WTC11 (cell line): Measurements from ENCODE around the gene RIPOR2. TPM values are rescaled to one million over a fixed set of nuclear protein-coding genes. Genes with fewer than 3 reads are reported as not detected.

Source experiments
- ATAC-seq: fragments of 200-7000 bp; cut with Tn5 transposase; 2 replicates; pipeline ENCODE4 v1.10.0; 2021; ENCODE audit warnings: mild to moderate bottlenecking, moderate library complexity
- CTCF ChIA-PET: fragments of 300-600 bp; sonication (Branson Sonifier 250); formaldehyde crosslinking; loops from one replicate; lab custom pipeline; 2021; ENCODE audit warnings: antibody characterized with exemption; lab: Charles Lee
- POLR2A ChIA-PET: fragments of 350-600 bp; sonication (Branson Sonifier 250); formaldehyde crosslinking; loops from one replicate; lab custom pipeline; 2021; ENCODE audit warnings: antibody characterized with exemption; lab: Charles Lee
- DNase-seq: peaks from one replicate; pipeline ENCODE4 v3.0.0; 2021; ENCODE audit warnings: low spot score
- H3K27ac Mint-ChIP-seq: 2 replicates; pipeline ENCODE4 v1.8.0; 2021; ENCODE audit warnings: mixed read lengths
- H3K27me3 Mint-ChIP-seq: 2 replicates; pipeline ENCODE4 v1.8.0; 2021; ENCODE audit warnings: low read depth, mild to moderate bottlenecking, moderate library complexity, mixed read lengths
- H3K36me3 Mint-ChIP-seq: 2 replicates; pipeline ENCODE4 v1.8.0; 2021; ENCODE audit warnings: mixed read lengths
- H3K4me1 Mint-ChIP-seq: 2 replicates; pipeline ENCODE4 v1.8.0; 2022; ENCODE audit warnings: mixed read lengths
- H3K4me3 Mint-ChIP-seq: 2 replicates; pipeline ENCODE4 v1.8.0; 2021; ENCODE audit warnings: mild to moderate bottlenecking, moderate library complexity, mixed read lengths
- H3K9me3 Mint-ChIP-seq: 2 replicates; pipeline ENCODE4 v1.8.0; 2021; ENCODE audit warnings: mixed read lengths
- ATF2 ChIP-seq: sonication (generic); formaldehyde crosslinking; IDR thresholded peaks from 2 replicates; pipeline ENCODE4 v1.8.1; 2022; ENCODE audit warnings: low read depth, missing genetic modification reagents, borderline replicate concordance
- EMX1 ChIP-seq: fragments of 250-450 bp; sonication (Bioruptor Pico); IDR thresholded peaks from 2 replicates; pipeline ENCODE4 v1.8.0; 2021; ENCODE audit warnings: mild to moderate bottlenecking
- ETV6 ChIP-seq: sonication (generic); formaldehyde crosslinking; IDR thresholded peaks from 2 replicates; pipeline ENCODE4 v1.8.1; 2022; ENCODE audit warnings: mild to moderate bottlenecking, missing genetic modification reagents
- GTF2I ChIP-seq: fragments of 250-450 bp; sonication (Bioruptor Pico); conservative IDR thresholded peaks from 2 replicates; pipeline ENCODE4 v1.4.0; 2021; ENCODE audit warnings: mild to moderate bottlenecking
- KAT7 ChIP-seq: sonication (generic); formaldehyde crosslinking; IDR thresholded peaks from 2 replicates; pipeline ENCODE4 v1.8.1; 2023; ENCODE audit warnings: missing genetic modification reagents, mild to moderate bottlenecking, borderline replicate concordance
- MLX ChIP-seq: sonication (generic); formaldehyde crosslinking; IDR thresholded peaks from 2 replicates; pipeline ENCODE4 v1.8.1; 2023; ENCODE audit warnings: mild to moderate bottlenecking, missing genetic modification reagents, moderate library complexity
- NR2C2 ChIP-seq: sonication (generic); formaldehyde crosslinking; IDR thresholded peaks from 2 replicates; pipeline ENCODE4 v1.8.0; 2022; ENCODE audit warnings: mild to moderate bottlenecking, missing genetic modification reagents
- RORB ChIP-seq: fragments of 250-450 bp; sonication (Bioruptor Pico); IDR thresholded peaks from 2 replicates; pipeline ENCODE4 v1.9.0; 2021; ENCODE audit warnings: mild to moderate bottlenecking
- SMAD3 ChIP-seq: sonication (generic); formaldehyde crosslinking; IDR thresholded peaks from 2 replicates; pipeline ENCODE4 v1.8.0; 2022; ENCODE audit warnings: missing genetic modification reagents, mild to moderate bottlenecking, borderline replicate concordance
- SOX15 ChIP-seq: fragments of 250-450 bp; sonication (Bioruptor Pico); IDR thresholded peaks from 2 replicates; pipeline ENCODE4 v1.9.0; 2021; ENCODE audit warnings: mild to moderate bottlenecking
- ZNF138 ChIP-seq: sonication (generic); formaldehyde crosslinking; conservative IDR thresholded peaks from 2 replicates; pipeline ENCODE4 v1.8.1; 2022; ENCODE audit warnings: mild to moderate bottlenecking, moderate library complexity, missing genetic modification reagents
- ZNF219 ChIP-seq: sonication (generic); formaldehyde crosslinking; IDR thresholded peaks from 2 replicates; pipeline ENCODE4 v1.8.0; 2023; ENCODE audit warnings: missing genetic modification reagents, mild to moderate bottlenecking, borderline replicate concordance
- ZSCAN18 ChIP-seq: fragments of 250-450 bp; sonication (Bioruptor Pico); IDR thresholded peaks from 2 replicates; pipeline ENCODE4 v2.1.2; 2022; ENCODE audit warnings: mild to moderate bottlenecking, moderate library complexity
- total RNA-seq: library from RNA; stranded (reverse); gene quantifications from 3 replicates; pipeline ENCODE4 v1.2.3, GENCODE V29; 2021
- TF ChIP-seq, protein P1 (sequence below): sonication (generic); formaldehyde crosslinking; IDR thresholded peaks from 2 replicates; pipeline ENCODE4 v1.8.0; 2023; ENCODE audit warnings: mild to moderate bottlenecking, missing genetic modification reagents
- TF ChIP-seq, protein P2 (sequence below): sonication (generic); formaldehyde crosslinking; IDR thresholded peaks from 2 replicates; pipeline ENCODE4 v1.8.0; 2023; ENCODE audit warnings: missing genetic modification reagents, mild to moderate bottlenecking, borderline replicate concordance
- TF ChIP-seq, protein P3 (sequence below): fragments of 250-450 bp; sonication (Bioruptor Pico); IDR thresholded peaks from 2 replicates; pipeline ENCODE4 v1.9.0; 2021; ENCODE audit warnings: mild to moderate bottlenecking, borderline replicate concordance

Gene RIPOR2
- total RNA-seq, 1 experiment from 2014 or later = 13.5 TPM

DNA sequence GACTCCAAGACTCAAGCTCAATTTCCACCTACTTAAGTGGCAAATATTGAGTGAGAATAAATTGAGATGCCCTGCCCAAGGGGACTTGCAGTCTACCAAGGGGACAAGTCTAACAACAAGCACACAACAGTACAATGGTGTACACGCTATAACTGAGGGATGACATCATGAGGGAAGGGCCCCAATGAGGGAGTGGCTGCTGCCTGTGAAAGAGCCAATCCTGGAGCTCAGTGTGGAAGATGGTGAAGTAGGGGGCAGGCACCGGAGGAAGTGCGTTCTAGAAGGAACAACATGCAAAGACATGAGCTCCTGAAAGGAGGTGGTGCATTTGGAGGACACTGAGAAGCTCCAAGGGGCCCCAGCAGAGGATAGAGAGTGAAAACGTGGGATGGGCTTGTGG, 90.2 kb downstream of the RIPOR2 start:
- TF ChIP-seq RORB (CRISPR knock-in tag) = no peak
- TF ChIP-seq GTF2I (CRISPR knock-in tag) = no peak
- TF ChIP-seq ZNF138 (CRISPR knock-in tag) = no peak
- TF ChIP-seq EMX1 = no peak
- TF ChIP-seq, protein P1, sequence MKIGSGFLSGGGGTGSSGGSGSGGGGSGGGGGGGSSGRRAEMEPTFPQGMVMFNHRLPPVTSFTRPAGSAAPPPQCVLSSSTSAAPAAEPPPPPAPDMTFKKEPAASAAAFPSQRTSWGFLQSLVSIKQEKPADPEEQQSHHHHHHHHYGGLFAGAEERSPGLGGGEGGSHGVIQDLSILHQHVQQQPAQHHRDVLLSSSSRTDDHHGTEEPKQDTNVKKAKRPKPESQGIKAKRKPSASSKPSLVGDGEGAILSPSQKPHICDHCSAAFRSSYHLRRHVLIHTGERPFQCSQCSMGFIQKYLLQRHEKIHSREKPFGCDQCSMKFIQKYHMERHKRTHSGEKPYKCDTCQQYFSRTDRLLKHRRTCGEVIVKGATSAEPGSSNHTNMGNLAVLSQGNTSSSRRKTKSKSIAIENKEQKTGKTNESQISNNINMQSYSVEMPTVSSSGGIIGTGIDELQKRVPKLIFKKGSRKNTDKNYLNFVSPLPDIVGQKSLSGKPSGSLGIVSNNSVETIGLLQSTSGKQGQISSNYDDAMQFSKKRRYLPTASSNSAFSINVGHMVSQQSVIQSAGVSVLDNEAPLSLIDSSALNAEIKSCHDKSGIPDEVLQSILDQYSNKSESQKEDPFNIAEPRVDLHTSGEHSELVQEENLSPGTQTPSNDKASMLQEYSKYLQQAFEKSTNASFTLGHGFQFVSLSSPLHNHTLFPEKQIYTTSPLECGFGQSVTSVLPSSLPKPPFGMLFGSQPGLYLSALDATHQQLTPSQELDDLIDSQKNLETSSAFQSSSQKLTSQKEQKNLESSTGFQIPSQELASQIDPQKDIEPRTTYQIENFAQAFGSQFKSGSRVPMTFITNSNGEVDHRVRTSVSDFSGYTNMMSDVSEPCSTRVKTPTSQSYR = no peak
- TF ChIP-seq KAT7 (CRISPR knock-in tag) = no peak
- no peak for TF ChIP-seq MLX (CRISPR knock-in tag)
- no peak for TF ChIP-seq SMAD3
- no peak for TF ChIP-seq SOX15 (CRISPR knock-in tag)
- TF ChIP-seq, protein P2, sequence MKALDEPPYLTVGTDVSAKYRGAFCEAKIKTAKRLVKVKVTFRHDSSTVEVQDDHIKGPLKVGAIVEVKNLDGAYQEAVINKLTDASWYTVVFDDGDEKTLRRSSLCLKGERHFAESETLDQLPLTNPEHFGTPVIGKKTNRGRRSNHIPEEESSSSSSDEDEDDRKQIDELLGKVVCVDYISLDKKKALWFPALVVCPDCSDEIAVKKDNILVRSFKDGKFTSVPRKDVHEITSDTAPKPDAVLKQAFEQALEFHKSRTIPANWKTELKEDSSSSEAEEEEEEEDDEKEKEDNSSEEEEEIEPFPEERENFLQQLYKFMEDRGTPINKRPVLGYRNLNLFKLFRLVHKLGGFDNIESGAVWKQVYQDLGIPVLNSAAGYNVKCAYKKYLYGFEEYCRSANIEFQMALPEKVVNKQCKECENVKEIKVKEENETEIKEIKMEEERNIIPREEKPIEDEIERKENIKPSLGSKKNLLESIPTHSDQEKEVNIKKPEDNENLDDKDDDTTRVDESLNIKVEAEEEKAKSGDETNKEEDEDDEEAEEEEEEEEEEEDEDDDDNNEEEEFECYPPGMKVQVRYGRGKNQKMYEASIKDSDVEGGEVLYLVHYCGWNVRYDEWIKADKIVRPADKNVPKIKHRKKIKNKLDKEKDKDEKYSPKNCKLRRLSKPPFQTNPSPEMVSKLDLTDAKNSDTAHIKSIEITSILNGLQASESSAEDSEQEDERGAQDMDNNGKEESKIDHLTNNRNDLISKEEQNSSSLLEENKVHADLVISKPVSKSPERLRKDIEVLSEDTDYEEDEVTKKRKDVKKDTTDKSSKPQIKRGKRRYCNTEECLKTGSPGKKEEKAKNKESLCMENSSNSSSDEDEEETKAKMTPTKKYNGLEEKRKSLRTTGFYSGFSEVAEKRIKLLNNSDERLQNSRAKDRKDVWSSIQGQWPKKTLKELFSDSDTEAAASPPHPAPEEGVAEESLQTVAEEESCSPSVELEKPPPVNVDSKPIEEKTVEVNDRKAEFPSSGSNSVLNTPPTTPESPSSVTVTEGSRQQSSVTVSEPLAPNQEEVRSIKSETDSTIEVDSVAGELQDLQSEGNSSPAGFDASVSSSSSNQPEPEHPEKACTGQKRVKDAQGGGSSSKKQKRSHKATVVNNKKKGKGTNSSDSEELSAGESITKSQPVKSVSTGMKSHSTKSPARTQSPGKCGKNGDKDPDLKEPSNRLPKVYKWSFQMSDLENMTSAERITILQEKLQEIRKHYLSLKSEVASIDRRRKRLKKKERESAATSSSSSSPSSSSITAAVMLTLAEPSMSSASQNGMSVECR (CRISPR knock-in tag) = no peak
- TF ChIP-seq, protein P3, sequence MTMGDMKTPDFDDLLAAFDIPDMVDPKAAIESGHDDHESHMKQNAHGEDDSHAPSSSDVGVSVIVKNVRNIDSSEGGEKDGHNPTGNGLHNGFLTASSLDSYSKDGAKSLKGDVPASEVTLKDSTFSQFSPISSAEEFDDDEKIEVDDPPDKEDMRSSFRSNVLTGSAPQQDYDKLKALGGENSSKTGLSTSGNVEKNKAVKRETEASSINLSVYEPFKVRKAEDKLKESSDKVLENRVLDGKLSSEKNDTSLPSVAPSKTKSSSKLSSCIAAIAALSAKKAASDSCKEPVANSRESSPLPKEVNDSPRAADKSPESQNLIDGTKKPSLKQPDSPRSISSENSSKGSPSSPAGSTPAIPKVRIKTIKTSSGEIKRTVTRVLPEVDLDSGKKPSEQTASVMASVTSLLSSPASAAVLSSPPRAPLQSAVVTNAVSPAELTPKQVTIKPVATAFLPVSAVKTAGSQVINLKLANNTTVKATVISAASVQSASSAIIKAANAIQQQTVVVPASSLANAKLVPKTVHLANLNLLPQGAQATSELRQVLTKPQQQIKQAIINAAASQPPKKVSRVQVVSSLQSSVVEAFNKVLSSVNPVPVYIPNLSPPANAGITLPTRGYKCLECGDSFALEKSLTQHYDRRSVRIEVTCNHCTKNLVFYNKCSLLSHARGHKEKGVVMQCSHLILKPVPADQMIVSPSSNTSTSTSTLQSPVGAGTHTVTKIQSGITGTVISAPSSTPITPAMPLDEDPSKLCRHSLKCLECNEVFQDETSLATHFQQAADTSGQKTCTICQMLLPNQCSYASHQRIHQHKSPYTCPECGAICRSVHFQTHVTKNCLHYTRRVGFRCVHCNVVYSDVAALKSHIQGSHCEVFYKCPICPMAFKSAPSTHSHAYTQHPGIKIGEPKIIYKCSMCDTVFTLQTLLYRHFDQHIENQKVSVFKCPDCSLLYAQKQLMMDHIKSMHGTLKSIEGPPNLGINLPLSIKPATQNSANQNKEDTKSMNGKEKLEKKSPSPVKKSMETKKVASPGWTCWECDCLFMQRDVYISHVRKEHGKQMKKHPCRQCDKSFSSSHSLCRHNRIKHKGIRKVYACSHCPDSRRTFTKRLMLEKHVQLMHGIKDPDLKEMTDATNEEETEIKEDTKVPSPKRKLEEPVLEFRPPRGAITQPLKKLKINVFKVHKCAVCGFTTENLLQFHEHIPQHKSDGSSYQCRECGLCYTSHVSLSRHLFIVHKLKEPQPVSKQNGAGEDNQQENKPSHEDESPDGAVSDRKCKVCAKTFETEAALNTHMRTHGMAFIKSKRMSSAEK = no peak
- TF ChIP-seq ETV6 (CRISPR knock-in tag) = no peak
- no peak for TF ChIP-seq ZNF219 (CRISPR knock-in tag)
- no peak for TF ChIP-seq NR2C2 (CRISPR knock-in tag)
- ChIA-PET POLR2A (interaction anchor here (0.6 kb wide), 1 partner anchor 20 kb away, joined by 3 read pairs; no protein-coding TSS in a partner anchor), CTCF (interaction anchor here (1.2 to 1.7 kb wide), 2 partner anchors 146 to 172 kb away, joined by 5 to 6 read pairs; no protein-coding TSS in a partner anchor)
- ATAC-seq = no peak
- no peak for DNase-seq
- peaks cover 21% of the 10 kb centered on the region for H3K36me3 Mint-ChIP-seq
- peaks cover 6% of the 10 kb centered on the region; the same call in 1 of the 2 replicates for H3K4me1 Mint-ChIP-seq
- no peaks in the 10 kb centered on the region for H3K27me3 Mint-ChIP-seq
- no peak overlapping the region for H3K27ac Mint-ChIP-seq
- no peaks in the 10 kb centered on the region for H3K9me3 Mint-ChIP-seq
- H3K4me3 Mint-ChIP-seq = no peak overlapping the region

DNA sequence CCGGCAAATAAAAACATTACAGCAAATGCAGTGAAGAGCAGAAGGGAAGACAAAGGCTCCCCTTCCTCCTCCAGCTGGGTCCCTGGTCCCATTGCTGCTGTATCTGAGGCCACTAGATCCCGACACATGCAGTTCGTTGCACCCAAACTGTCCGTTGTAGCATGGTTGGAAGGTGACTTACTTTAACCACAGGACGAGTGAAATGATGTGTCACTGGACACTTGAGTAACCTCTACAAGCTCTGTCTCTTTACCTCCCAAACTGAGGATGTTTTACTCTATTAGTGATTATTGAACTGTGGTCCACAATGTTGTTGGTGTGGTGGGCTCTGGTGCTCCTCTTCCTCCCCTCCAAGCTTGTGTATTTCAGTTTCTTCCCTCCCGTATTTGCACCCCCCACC, 90.9 kb downstream of the RIPOR2 start:
- no peaks in the 10 kb centered on the region for H3K27me3 Mint-ChIP-seq
- no peaks in the 10 kb centered on the region for H3K9me3 Mint-ChIP-seq
- ATAC-seq = no peak
- H3K27ac Mint-ChIP-seq = no peak overlapping the region
- CTCF ChIA-PET = interaction anchor here (1.2 to 1.7 kb wide), 2 partner anchors 147 to 173 kb away, joined by 5 to 6 read pairs; no protein-coding TSS in a partner anchor
- H3K4me1 Mint-ChIP-seq = peaks cover 6% of the 10 kb centered on the region; the same call in 1 of the 2 replicates
- peaks cover 21% of the 10 kb centered on the region for H3K36me3 Mint-ChIP-seq
- POLR2A ChIA-PET = no interaction called here
- H3K4me3 Mint-ChIP-seq = no peak overlapping the region
- TF ChIP-seq MLX (CRISPR knock-in tag) (no peak), ZSCAN18 (CRISPR knock-in tag) (no peak), KAT7 (CRISPR knock-in tag) (no peak), RORB (CRISPR knock-in tag) (no peak), ATF2 (CRISPR knock-in tag) (no peak)
- DNase-seq = no peak
